IPS-NIHi7 (cell line): Measurements from ENCODE around the gene PRTG.
"Not testable (repeated sequence)": the region's sequence is repeated elsewhere in the genome, so short reads cannot be mapped to it uniquely, and the experiment has no call there.

Source experiments
- DNase-seq: peaks from one replicate; pipeline ENCODE4 v3.0.0; 2012; ENCODE audit warnings: mixed read lengths; ENCODE audit errors: extremely low spot score

PRTG gene

GRCh38 chr15:55742498-55742926 is 440 bp downstream of the PRTG start:
- no peak for DNase-seq

DNA sequence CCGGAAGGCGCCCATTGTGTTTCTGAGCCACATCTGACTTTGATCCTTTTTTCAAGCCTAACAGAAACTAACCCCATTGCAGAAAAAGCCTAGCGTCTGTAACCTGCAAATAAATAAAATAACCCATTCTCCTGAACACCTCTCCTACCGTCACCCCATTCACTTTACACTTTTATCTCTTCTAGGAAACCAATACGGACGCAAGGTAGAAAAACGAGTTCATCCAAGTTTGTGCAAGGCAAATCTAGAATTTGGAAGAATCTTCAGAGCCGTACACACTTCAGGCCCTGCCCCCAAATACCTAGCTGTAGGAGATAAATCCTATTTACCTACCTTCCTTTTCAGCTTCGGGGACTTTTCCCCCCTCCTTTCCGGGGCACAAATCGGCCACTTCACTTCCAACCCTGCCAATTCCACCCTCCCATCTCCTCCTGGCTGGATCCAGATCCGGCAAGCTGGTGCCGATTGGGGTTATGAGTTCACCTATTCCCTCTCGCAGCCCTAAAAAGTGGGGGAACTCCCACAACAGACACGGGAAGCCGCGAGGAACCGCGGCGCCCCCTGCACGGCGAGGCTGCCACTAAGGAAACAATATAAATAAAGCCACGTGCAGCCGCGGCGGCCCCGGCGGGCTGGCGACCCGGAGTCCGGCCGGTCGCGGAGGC is 987 bp downstream of the PRTG start:
- DNase-seq: peak; percentile 22

DNA sequence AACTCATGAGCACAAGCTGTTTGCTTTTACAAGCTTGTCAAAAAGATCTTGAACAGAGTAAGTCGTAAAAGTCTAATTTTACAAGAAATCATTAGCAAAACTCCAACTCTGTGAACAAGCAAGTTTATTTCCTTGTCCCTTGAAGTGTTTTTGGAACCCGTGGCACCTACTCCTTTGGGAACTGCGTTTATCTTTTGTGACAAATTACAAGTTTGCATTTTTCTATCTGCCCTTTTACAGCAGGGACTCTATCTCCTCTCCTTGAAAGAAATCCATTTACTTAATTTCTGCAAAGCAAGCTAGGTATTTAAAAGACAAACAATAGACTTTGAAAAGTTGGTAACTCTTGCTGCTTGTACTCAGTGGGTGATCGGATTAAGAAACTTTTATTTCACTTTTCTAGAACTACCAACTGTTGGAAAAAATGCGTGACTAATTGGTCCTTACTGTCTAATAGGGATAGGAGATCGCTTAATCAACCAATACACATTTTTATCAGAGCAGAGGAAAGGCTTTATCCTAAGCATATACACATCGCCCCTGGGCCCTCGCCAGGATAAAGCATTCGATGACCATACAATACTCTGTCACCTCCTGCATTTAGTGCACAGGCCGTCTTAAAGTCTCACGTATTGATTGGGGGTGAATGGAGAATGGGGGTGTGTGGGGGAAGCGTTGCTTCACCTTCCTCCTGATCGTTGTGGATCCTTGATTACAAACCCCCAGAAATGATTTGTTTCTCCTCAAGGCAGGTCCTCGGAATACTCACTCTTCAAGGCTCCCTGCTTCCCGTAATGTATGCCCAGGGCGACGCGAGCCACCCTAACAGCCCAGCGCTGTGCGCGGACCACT is 1.7 kb downstream of the PRTG start:
- DNase-seq: peak; percentile 51

DNA sequence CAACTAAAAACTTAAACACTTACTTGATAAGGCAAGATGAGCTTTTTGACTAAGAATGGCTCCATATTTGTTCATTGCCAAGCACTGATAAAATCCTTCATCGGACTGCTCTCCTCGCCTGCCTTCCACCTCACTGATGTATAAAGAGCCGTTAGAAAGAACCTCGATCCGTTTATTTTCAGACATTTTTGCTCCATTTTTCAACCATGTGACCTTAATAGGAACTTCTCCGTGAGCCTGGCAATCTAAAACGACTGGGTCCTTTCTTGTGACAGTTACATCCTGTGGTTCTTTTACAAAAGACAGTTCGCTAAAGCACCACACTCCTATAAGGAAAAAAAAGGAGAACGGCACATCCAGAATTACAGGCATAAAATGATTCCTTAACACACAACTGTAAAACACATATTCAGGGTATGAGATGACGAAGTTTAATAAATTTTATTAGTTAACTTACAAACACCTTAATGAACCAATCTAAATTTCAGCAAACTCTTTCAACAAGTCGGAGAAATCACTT is 2.5 kb downstream of the PRTG start:
- DNase-seq: no peak

DNA sequence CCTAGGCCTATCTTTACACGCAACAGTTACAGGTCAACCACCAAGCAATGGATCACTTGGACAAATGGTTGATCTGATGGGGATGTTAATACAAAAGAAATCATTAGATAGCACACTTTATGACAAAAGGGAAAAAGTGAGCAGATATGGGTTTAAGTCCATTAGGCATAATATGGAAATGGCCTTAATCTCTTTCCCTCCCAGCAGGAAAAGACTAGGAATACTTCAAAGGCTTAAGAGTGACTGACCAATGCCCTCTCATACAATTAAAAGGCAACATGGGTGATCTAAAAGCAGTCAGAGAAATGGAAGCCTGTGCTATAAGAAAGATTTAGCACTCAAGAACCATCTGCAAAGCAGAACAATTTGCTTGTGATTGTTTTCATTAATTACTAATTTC is 3.3 kb downstream of the PRTG start:
- DNase-seq: no peak

GRCh38 chr15:55738715-55739114 is 4.2 kb downstream of the PRTG start:
- DNase-seq: no peak

DNA sequence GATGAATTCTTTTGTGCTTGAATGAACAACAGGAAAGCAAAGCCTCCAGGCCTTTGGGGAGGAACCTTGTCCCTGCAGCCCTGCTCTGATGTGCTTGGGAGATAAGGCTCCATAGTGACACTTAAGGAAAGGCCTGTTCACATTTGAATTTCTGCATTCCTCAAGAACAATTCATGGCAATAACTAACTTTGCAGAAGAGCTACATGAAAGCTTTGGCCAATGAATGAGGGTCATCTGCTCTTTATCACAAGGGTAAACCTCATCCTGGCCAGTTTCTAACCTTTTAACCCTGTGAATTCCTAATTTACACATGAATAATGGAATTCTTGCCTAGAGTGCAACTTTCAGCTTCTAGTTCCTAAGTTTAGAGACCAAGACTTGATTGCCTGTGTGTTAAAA is 5.6 kb downstream of the PRTG start:
- DNase-seq: no peak

GRCh38 chr15:55736756-55737155 is 6.2 kb downstream of the PRTG start:
- DNase-seq: no peak

- no peak for DNase-seq
These were observed 8.3 kb downstream of the PRTG start for GRCh38 chr15:55734641-55735040.

- not testable (repeated sequence) for DNase-seq
These were observed 9.5 kb downstream of the PRTG start for GRCh38 chr15:55733461-55733860.

DNA sequence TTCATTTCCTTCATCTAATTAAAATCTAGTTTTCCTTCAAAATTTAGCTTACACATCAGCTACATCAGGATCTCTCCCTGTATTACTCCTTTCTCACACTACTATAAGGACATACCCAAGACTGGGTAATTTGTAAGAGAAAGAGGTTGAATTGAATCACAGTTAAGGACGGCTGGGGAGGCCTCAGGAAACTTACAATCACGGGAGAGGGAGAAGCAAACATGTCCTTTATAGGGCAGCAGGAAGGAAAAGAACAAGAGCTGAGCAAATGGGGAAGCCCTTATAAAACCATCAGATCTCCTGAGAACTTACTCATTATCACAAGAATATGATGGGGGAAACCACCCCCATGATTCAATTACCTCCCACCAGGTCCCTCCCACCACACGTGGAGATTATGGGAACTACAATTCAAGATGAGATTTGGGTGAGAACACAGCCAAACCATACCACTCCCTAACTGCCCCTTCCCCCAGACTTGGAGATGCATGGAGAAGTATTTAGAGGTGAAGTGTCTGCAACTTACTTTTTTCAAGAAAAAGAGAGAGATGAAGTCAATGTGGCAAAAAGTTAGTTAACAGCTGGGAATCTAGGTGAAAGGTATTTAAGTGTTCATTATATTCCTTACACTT is 21.3 kb downstream of the PRTG start:
- DNase-seq: no peak

DNA sequence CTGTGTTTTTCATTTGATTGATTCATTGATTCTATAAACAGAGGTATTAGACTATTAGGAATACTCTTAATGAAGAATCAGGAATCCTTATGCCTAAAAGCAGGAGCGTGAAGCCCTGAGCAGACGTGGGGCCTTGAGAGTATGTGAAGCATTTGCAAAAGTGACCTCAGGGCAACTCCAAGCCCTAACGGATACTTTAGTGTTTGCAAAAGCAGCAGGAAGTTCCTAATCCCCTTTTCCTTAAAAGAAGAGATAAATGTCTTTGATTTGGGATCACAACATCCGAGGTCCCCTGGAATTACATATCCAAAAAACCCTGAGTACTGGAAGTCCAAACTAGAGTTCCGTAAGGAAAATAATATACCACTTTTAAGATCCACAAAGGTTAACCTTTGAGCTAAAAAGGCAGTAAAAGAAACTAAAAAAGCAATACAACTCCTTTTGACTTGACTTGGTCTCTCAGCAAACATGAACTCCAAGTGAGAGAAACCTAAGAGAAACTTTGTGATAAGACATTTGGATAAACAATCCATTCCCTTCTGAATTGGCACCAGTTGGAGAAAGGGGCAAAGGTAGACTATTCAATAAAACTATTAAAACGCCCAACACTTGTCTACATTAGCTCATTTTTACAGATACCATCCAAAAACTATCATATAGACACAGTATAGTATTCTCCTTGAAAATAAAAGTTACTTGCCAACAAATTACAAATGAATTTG is 27.4 kb downstream of the PRTG start:
- peak; percentile 55 for DNase-seq

DNA sequence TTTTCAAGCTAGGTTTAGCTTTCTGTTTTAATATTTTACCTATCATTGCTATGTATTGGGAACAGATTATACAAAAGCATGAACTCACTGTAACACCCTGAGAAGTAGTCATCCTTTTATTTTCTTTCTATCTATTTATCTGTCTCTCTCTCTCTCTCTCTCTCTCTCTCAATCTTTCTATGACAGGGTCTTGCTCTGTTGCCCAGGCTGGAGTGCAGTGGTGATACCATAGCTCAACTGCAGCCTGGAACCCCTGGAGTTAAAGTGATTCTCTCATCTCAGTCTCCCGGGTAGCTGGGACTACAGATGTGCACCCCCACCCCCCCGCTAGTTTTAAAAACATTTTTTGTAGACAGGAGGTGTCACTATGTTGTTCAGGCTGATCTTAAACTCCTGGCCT is 28.9 kb downstream of the PRTG start:
- DNase-seq: no peak

DNA sequence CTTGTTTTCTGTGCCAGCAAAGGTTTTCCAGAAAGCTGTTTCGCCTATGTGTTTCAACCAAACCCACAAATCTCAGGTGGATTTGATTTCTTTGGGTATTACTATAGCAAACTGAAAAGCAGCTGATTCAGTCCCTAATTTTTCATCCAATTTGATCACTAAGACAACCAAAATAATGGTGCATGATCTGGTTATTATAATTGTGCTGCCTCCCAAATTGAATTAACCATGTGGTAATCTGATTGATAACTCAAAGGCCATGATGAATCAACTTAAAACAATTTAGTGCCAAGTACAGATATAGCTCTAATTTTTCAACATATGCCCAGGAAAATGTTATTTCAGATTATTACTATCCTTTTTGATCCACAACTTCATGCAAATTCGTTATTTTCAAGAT is 30.6 kb downstream of the PRTG start:
- DNase-seq: no peak

DNA sequence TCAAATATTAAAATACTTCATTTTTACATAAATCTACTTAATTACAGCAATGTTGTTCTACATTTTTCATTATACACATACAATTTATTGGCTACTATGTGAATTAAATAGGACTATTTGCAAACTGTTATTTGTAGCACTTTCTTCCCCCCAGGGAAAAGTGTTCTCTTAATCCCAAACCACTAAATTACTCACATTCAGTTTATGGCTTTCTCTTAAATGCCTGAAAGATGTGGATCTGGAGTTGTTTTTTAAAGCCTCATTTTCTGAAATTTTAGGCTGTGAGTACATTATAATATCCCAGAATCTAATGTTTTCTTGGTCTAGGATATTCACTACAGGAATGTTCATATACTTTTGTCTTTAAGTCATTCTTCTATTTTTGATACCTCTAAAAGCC is 32.7 kb downstream of the PRTG start:
- no peak for DNase-seq

DNA sequence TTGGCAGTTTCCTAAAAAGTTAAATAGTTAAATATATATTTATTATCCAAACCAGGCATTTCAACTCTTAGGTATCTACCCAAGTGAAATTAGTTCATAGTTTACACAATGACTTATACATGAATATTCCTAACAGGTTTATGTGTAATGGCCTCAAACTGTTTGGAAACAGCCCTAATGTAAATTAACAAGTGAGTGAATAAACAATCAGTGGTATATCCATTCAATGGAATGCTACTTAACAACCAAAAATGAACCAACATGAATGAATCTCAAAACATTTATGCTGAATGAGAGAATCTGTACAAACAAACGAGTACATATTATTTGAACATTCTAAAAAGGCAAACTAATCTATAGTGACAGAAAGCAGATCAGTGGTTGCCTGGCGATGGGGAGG is 33.5 kb downstream of the PRTG start:
- DNase-seq: no peak

DNA sequence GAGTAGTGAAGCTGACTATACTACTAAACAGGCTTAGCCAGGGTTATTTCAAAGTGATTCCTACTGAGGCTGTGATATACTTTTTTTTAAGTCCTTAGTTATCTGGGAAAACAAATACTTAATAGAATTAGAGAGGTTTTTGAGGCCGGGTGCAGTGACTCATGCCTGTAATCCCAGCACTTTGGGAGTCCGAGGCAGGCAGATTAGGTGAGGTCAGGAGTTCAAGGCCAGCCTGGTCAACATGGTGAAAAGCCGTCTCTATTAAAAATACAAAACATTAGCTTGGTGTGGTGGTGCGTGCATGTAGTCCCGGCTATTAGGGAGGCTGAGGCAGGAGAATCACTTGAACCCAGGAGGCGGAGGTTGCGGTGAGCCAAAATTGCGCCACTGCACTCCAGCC is 34.2 kb downstream of the PRTG start:
- DNase-seq: no peak

- no peak for DNase-seq
These were observed 35.0 kb downstream of the PRTG start for GRCh38 chr15:55707951-55708350.

DNA sequence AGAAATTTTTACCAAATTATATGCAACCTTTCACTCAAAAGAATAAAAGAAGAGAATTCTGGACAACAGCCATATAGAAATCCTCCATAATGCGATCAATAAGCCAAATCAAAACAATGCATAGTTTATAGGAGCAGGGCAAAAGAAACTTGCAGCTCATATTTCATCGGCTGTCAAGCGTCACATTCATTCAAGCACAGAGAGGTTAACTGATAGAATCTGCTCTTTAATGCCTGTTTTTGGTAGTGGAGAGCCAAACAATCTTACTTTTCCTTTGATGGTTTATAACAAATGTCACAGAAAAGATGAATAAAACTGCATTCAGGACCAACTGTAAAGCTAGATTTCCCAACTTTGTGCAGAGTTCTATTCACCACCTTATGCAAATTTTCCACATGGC is 35.4 kb downstream of the PRTG start:
- DNase-seq: no peak

DNA sequence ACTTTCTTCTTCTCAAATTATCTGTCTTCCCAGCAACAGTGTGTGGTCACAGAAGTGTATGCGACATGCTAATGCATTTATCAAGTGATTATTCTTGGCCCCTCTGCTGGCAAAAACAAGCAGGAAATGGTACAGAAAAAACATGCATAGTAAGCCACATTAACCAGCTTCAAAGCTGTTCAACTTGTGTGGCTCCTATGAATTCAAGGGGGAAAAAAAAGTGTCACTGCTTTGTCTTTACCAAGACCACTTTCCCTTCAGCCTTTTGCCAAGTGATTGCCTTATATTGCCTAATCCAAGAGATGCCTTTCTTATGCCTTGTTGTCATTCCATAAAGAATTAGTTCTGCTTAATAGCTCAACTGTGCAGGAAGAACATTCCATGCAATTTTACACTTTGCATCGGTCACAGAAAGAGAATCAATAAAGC is 39.1 kb downstream of the PRTG start:
- DNase-seq: no peak

DNA sequence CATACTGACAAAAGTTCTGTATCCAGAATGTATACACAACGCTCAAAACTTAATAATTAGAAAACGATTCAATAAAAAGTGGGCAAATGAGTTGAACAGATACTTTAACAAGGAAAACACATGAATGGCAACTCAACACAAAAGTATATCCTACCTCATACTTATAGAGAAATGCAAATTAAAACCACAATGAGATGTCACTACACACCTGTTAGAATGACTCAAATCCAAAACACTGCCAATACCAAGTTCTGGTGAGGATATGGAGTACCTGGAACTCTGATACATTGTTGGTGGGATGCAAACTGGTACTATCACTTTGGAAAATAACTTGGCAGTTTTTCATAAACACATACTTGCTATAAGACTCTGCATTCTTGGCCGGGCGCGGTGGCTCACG is 42.1 kb downstream of the PRTG start:
- DNase-seq: no peak

DNA sequence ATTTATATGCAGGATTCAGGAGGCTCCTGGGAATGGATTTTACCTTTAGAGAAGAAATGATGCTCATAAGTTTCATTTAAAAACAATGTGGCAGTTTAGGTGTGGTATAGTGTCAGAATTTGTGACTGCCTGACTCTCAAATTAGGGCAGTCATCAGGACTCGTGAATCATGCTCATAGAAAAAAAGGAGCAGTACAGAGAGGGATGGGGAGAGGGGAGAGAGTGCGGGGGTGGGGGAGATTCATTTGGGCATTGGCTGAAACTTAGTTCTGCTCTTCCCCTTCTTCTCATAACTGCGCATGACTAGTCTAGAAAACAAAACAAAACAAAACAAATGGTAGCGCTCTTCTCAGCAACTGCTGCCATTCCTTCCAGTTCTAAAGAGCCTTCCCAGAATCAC is 44.3 kb downstream of the PRTG start:
- no peak for DNase-seq
